ENCODE measurements around the gene RAPGEF2. TPM values are rescaled to one million over a fixed set of nuclear protein-coding genes. Genes with fewer than 3 reads are reported as not detected.

Gene RAPGEF2
- polyA plus RNA-seq, 1 donor (not counting 4 experiments of a cell fraction or from before 2014, with no cell fraction given), result 23.8 TPM

DNA sequence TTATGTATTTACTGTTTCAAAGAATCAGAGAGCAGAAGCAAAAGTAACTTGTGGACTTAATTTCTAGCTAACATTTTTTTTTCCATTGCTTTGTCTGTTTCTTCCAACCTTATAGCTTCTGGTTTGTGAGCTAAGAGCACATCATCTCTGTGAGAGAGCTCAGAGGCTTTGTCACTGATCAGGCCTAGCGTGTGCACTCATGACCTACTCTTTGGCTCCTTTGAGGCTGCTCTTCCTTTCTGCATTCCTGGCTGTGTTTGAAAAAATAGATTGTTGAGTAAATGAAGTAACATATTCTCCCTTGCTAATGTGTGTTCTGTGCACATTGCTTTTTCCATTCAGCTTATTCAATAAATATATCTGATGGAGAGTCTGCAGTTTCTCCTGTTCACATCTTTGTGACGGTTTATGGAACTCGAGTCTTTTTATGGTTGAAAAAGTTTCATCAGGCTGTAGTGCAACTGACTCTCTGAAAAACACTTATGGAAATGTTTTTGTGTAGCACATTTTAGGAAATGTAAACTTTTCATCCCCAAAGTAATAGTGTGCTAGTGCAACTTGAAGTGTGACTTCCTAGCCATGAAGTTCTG lies 133.0 kb downstream of the RAPGEF2 start:
- Histone ChIP-seq H4K20me1 (ENCODE audit: control insufficient read depth, extremely low read depth, insufficient read depth, low read length) (no peaks in the 10 kb centered on the region), H3K79me2 (ENCODE audit: control insufficient read depth, insufficient read depth, low read length) (peaks cover 38% of the 10 kb centered on the region), H3K27ac (ENCODE audit: control insufficient read depth, insufficient read depth, low read length) (no peak overlapping the region), H3K4me2 (ENCODE audit: control insufficient read depth, extremely low read depth, insufficient read depth, low read depth, low read length) (no peak overlapping the region), H3K9me3 (ENCODE audit: control insufficient read depth, low read depth, low read length) (no peaks in the 10 kb centered on the region), H3K9ac (ENCODE audit: control insufficient read depth, extremely low read depth, insufficient read depth, low read length) (no peak overlapping the region), H3K4me3 (ENCODE audit: control insufficient read depth in 2 of 3, extremely low read depth in 1 of 3, insufficient read depth in 2 of 3, low read depth in 1 of 3, low read length in 3 of 3) (no peak overlapping the region), H2AFZ (ENCODE audit: control insufficient read depth, low read length) (no peak overlapping the region), H3K9me1 (ENCODE audit: control insufficient read depth, extremely low read depth, insufficient read depth, low read length) (no peaks in the 10 kb centered on the region), H3K4me1 (ENCODE audit: control insufficient read depth, extremely low read depth, insufficient read depth, low read length) (peaks cover 8% of the 10 kb centered on the region), H3K36me3 (ENCODE audit: control insufficient read depth in 2 of 2, extremely low read depth in 1 of 2, insufficient read depth in 2 of 2, low read length in 2 of 2) (no peaks in the 10 kb centered on the region), H3K27me3 (ENCODE audit: control insufficient read depth, extremely low read depth, insufficient read depth, low read length) (no peaks in the 10 kb centered on the region)
- FAIRE-seq (no peak), DNase-seq (ENCODE audit: low read depth, low spot score) (no peak)
- dilution Hi-C loops (cut with MboI; ENCODE audit: extremely low pct_ligation_motif_present, low sequenced_read_pairs), result no loop called here
- TF ChIP-seq EZH2 (IDR thresholded peaks at IDR 0.05; ENCODE audit: low read length), result no peak

DNA sequence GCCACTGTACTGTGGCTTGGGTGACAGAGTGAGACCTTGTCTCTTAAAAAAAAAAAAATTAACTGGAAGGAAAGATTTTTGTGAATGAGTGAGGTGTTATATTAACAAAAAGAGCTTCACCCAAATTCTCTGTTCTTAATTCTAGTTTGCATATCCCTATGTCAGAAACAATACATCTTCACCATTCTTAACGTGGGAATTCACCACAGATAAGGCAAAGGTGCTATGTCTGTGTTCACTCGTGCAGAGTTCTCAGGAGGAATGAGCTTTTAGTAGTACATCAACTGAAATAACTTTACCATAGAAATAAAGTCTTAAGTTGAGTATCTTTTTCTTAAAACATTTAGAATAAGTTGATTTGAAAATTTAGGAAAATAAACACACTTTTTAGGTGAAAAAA lies 135.1 kb downstream of the RAPGEF2 start:
- dilution Hi-C loops (cut with MboI; ENCODE audit: extremely low pct_ligation_motif_present, low sequenced_read_pairs), result no loop called here
- Histone ChIP-seq H3K4me3 (ENCODE audit: control insufficient read depth in 2 of 3, extremely low read depth in 1 of 3, insufficient read depth in 2 of 3, low read depth in 1 of 3, low read length in 3 of 3) (no peak overlapping the region), H3K9me1 (ENCODE audit: control insufficient read depth, extremely low read depth, insufficient read depth, low read length) (no peaks in the 10 kb centered on the region), H3K4me1 (ENCODE audit: control insufficient read depth, extremely low read depth, insufficient read depth, low read length) (peaks cover 8% of the 10 kb centered on the region), H3K9me3 (ENCODE audit: control insufficient read depth, low read depth, low read length) (no peaks in the 10 kb centered on the region), H3K4me2 (ENCODE audit: control insufficient read depth, extremely low read depth, insufficient read depth, low read depth, low read length) (no peak overlapping the region), H3K36me3 (ENCODE audit: control insufficient read depth in 2 of 2, extremely low read depth in 1 of 2, insufficient read depth in 2 of 2, low read length in 2 of 2) (no peaks in the 10 kb centered on the region), H3K9ac (ENCODE audit: control insufficient read depth, extremely low read depth, insufficient read depth, low read length) (no peak overlapping the region), H2AFZ (ENCODE audit: control insufficient read depth, low read length) (no peak overlapping the region), H4K20me1 (ENCODE audit: control insufficient read depth, extremely low read depth, insufficient read depth, low read length) (no peaks in the 10 kb centered on the region), H3K27me3 (ENCODE audit: control insufficient read depth, extremely low read depth, insufficient read depth, low read length) (no peaks in the 10 kb centered on the region), H3K27ac (ENCODE audit: control insufficient read depth, insufficient read depth, low read length) (no peak overlapping the region), H3K79me2 (ENCODE audit: control insufficient read depth, insufficient read depth, low read length) (peaks cover 21% of the 10 kb centered on the region)
- FAIRE-seq (no peak), DNase-seq (ENCODE audit: low read depth, low spot score) (no peak)
- no peak for TF ChIP-seq EZH2 (IDR thresholded peaks at IDR 0.05; ENCODE audit: low read length)
- TF ChIP-seq CTCF (optimal IDR thresholded peaks at IDR 0.05 in 1 of 3, IDR thresholded peaks at IDR 0.05 in 1 of 3, conservative IDR thresholded peaks at IDR 0.05 in 1 of 3; ENCODE audit: extremely low read depth in 1 of 3, insufficient read depth in 2 of 3, low read length in 3 of 3), result no peak

DNA sequence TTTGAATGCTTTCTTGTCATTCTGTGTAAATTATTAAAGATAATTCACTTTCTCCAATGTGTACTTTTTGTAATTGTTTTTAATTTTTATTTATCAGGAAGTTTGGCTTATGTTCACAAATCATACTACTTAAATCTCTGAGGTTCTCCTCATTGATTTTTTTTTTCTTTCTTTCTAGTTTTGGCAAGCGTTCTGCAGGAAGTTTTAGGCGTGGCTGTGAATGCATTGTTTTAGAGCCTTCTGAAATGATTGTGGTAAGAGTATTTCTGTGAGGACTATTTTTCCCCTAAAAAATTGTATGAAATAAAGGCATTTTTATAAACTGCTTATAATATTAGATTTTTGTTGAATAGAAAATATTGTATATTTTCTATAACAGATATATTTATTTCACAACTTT lies 135.8 kb downstream of the RAPGEF2 start:
- Histone ChIP-seq H4K20me1 (ENCODE audit: control insufficient read depth, extremely low read depth, insufficient read depth, low read length) (no peaks in the 10 kb centered on the region), H2AFZ (ENCODE audit: control insufficient read depth, low read length) (no peak overlapping the region), H3K4me1 (ENCODE audit: control insufficient read depth, extremely low read depth, insufficient read depth, low read length) (peaks cover 8% of the 10 kb centered on the region), H3K9me1 (ENCODE audit: control insufficient read depth, extremely low read depth, insufficient read depth, low read length) (no peaks in the 10 kb centered on the region), H3K79me2 (ENCODE audit: control insufficient read depth, insufficient read depth, low read length) (peaks cover 16% of the 10 kb centered on the region), H3K4me2 (ENCODE audit: control insufficient read depth, extremely low read depth, insufficient read depth, low read depth, low read length) (no peak overlapping the region), H3K27ac (ENCODE audit: control insufficient read depth, insufficient read depth, low read length) (no peak overlapping the region), H3K4me3 (ENCODE audit: control insufficient read depth in 2 of 3, extremely low read depth in 1 of 3, insufficient read depth in 2 of 3, low read depth in 1 of 3, low read length in 3 of 3) (no peak overlapping the region), H3K27me3 (ENCODE audit: control insufficient read depth, extremely low read depth, insufficient read depth, low read length) (no peaks in the 10 kb centered on the region), H3K9ac (ENCODE audit: control insufficient read depth, extremely low read depth, insufficient read depth, low read length) (no peak overlapping the region), H3K36me3 (ENCODE audit: control insufficient read depth in 2 of 2, extremely low read depth in 1 of 2, insufficient read depth in 2 of 2, low read length in 2 of 2) (no peaks in the 10 kb centered on the region), H3K9me3 (ENCODE audit: control insufficient read depth, low read depth, low read length) (no peaks in the 10 kb centered on the region)
- no peak for FAIRE-seq
- no peak for DNase-seq (ENCODE audit: low read depth, low spot score)
- no peak for TF ChIP-seq CTCF (optimal IDR thresholded peaks at IDR 0.05 in 1 of 3, IDR thresholded peaks at IDR 0.05 in 1 of 3, conservative IDR thresholded peaks at IDR 0.05 in 1 of 3; ENCODE audit: extremely low read depth in 1 of 3, insufficient read depth in 2 of 3, low read length in 3 of 3)
- no peak for TF ChIP-seq EZH2 (IDR thresholded peaks at IDR 0.05; ENCODE audit: low read length)
- dilution Hi-C loops (cut with MboI; ENCODE audit: extremely low pct_ligation_motif_present, low sequenced_read_pairs), result no loop called here

All from keratinocyte (primary cell).